B cell (primary cell): ENCODE data around the gene PCLO. TPM values are rescaled to one million over a fixed set of nuclear protein-coding genes. Genes with fewer than 3 reads are reported as not detected.

Experiments
- ATAC-seq: fragments of 200-7000 bp; cut with Tn5 transposase; one replicate; pipeline ENCODE4 v1.10.0; 2021; ENCODE audit warnings: low read depth, mild to moderate bottlenecking, moderate number of reproducible peaks, moderate library complexity
- CTCF ChIA-PET: fragments of 350-600 bp; sonication (Branson Sonifier 250); formaldehyde crosslinking; loops from one replicate; lab custom pipeline; 2021; ENCODE audit warnings: antibody characterized with exemption, inconsistent platforms; lab: Charles Lee
- POLR2A ChIA-PET: fragments of 350-600 bp; sonication (Branson Sonifier 250); formaldehyde crosslinking; loops from one replicate; lab custom pipeline; 2021; ENCODE audit warnings: antibody characterized with exemption; lab: Charles Lee
- DNase-seq: peaks from one replicate; pipeline ENCODE4 v3.0.0; 2013
- H2AFZ ChIP-seq: 2 replicates; pipeline ENCODE4 v1.6.1; 2012; ENCODE audit warnings: mild to moderate bottlenecking, low read depth, low read length; ENCODE audit not compliant: insufficient read depth, poor library complexity, severe bottlenecking
- H3K27ac ChIP-seq, 2 donors: 1 replicate in 1 of 2; 2 replicates in 1 of 2; pipeline ENCODE4 v1.5.1; 2012 to 2013; ENCODE audit warnings: low read length in 2 of 2, mild to moderate bottlenecking in 2 of 2, moderate library complexity in 1 of 2
- H3K27me3 ChIP-seq, 4 experiments: fragments of 200-600 bp in 1 of 4; sonication (generic) in 1 of 4; replicated peaks in 1 of 4; 1 replicate in 2 of 4; 2 replicates in 2 of 4; pipeline versions ENCODE4 v1.6.1 to v1.7.0; 2013 to 2016; ENCODE audit warnings: low read length in 3 of 4, mild to moderate bottlenecking in 2 of 4, mixed read lengths in 1 of 4, moderate library complexity in 1 of 4; ENCODE audit not compliant: insufficient read depth in 4 of 4, control insufficient read depth in 3 of 4; ENCODE audit errors: control extremely low read depth in 1 of 4
- H3K36me3 ChIP-seq, 2 experiments: replicated peaks in 1 of 2; 1 replicate in 1 of 2; 2 replicates in 1 of 2; pipeline versions ENCODE4 v1.6.1 to v1.7.1; 2013; ENCODE audit warnings: low read length in 1 of 2; ENCODE audit not compliant: insufficient read depth in 2 of 2, control insufficient read depth in 1 of 2; ENCODE audit errors: control extremely low read depth in 1 of 2, extremely low read depth in 1 of 2
- H3K4me1 ChIP-seq, 2 donors: fragments of 200-600 bp in 1 of 2; sonication (generic) in 1 of 2; 1 replicate in 1 of 2; 2 replicates in 1 of 2; pipeline versions ENCODE4 v1.5.1 to v1.6.1; 2013 to 2017; ENCODE audit warnings: low read length in 2 of 2; ENCODE audit not compliant: control insufficient read depth in 2 of 2, insufficient read depth in 2 of 2
- H3K4me2 ChIP-seq: replicated peaks from 2 replicates; pipeline ENCODE3; 2012; ENCODE audit warnings: mild to moderate bottlenecking, low read depth, low read length; ENCODE audit not compliant: poor library complexity, severe bottlenecking
- H3K4me3 ChIP-seq, 5 experiments: fragments of 200-600 bp in 1 of 5; sonication (generic) in 1 of 5; 1 replicate in 3 of 5; 2 replicates in 2 of 5; pipeline versions ENCODE4 v1.5.1 to v1.7.0; 2011 to 2016; ENCODE audit warnings: low read length in 4 of 5, mild to moderate bottlenecking in 4 of 5, low read depth in 2 of 5, control low read depth in 1 of 5, moderate library complexity in 1 of 5; ENCODE audit not compliant: insufficient read depth in 1 of 5; ENCODE audit errors: control extremely low read depth in 1 of 5, extremely low read depth in 1 of 5
- H3K79me2 ChIP-seq: fragments of 200-600 bp; sonication (generic); one replicate; pipeline ENCODE4 v1.6.0; 2016; ENCODE audit warnings: low read length; ENCODE audit not compliant: control insufficient read depth, insufficient read depth
- H3K9ac ChIP-seq: fragments of 200-600 bp; sonication (generic); 2 replicates; pipeline ENCODE4 v1.6.1; 2017; ENCODE audit warnings: mild to moderate bottlenecking, low read length, moderate library complexity
- H3K9me3 ChIP-seq, 3 donors: one replicate each; pipeline versions ENCODE4 v1.6.1 to v1.7.1; 2013; ENCODE audit warnings: low read length in 2 of 3; ENCODE audit not compliant: control insufficient read depth in 2 of 3, insufficient read depth in 1 of 3; ENCODE audit errors: control extremely low read depth in 1 of 3
- H4K20me1 ChIP-seq: 2 replicates; pipeline ENCODE4 v1.6.0; 2012; ENCODE audit warnings: mild to moderate bottlenecking, low read length; ENCODE audit not compliant: insufficient read depth, control insufficient read depth, poor library complexity, severe bottlenecking
- H3K27ac Mint-ChIP-seq: one replicate; pipeline ENCODE4 v1.8.0; 2021; ENCODE audit warnings: mixed read lengths
- H3K27me3 Mint-ChIP-seq: one replicate; pipeline ENCODE4 v1.8.0; 2021; ENCODE audit warnings: mixed read lengths
- H3K4me1 Mint-ChIP-seq: one replicate; pipeline ENCODE4 v1.8.0; 2021; ENCODE audit warnings: mixed read lengths
- H3K4me3 Mint-ChIP-seq: one replicate; pipeline ENCODE4 v1.8.0; 2021; ENCODE audit warnings: mixed read lengths
- H3K9me3 Mint-ChIP-seq: one replicate; pipeline ENCODE4 v1.8.0; 2022; ENCODE audit warnings: mixed read lengths; ENCODE audit not compliant: insufficient read depth
- EZH2 ChIP-seq: IDR thresholded peaks from 2 replicates; pipeline ENCODE4 v1.6.1; 2012; ENCODE audit warnings: borderline replicate concordance, low read depth, mild to moderate bottlenecking, moderate library complexity, low read length; ENCODE audit not compliant: insufficient read depth, poor library complexity, severe bottlenecking
- WGBS: methylation state at CpG from one replicate; pipeline ENCODE4 v1.1.5; 2013; ENCODE audit warnings: missing lambda C conversion rate; ENCODE audit not compliant: insufficient coverage; 5-methylcytosine and 5-hydroxymethylcytosine counted together
- intact Hi-C: fragments of 100-400 bp; cut with micrococcal nuclease; formaldehyde crosslinking; loops from one replicate; pipeline ENCODE4 v1.10.0; 2022
- polyA plus RNA-seq: library from polyadenylated mRNA; depleted of rRNA; stranded (reverse); fragments of >200 nt; gene quantifications from 2 replicates; pipeline ENCODE4 v1.2.3, GENCODE V29; 2012
- total RNA-seq, 2 donors: library from RNA; stranded (reverse); fragments of 120-200 nt in 1 of 2; gene quantifications; 1 replicate in 1 of 2; 2 replicates in 1 of 2; pipeline versions ENCODE4 v1.2.3 to v1.2.4, GENCODE V29; 2013 to 2022
- TF ChIP-seq, protein P1 (sequence below): fragments of 200-600 bp; IDR thresholded peaks from one replicate; pipeline ENCODE4 v1.8.0; 2022; ENCODE audit warnings: antibody characterized with exemption, mild to moderate bottlenecking

Gene PCLO
- total and polyA plus RNA-seq, 2 donors (not counting 1 experiment from before 2014, with no cell fraction given), result 0.01 to 0.32 TPM

DNA sequence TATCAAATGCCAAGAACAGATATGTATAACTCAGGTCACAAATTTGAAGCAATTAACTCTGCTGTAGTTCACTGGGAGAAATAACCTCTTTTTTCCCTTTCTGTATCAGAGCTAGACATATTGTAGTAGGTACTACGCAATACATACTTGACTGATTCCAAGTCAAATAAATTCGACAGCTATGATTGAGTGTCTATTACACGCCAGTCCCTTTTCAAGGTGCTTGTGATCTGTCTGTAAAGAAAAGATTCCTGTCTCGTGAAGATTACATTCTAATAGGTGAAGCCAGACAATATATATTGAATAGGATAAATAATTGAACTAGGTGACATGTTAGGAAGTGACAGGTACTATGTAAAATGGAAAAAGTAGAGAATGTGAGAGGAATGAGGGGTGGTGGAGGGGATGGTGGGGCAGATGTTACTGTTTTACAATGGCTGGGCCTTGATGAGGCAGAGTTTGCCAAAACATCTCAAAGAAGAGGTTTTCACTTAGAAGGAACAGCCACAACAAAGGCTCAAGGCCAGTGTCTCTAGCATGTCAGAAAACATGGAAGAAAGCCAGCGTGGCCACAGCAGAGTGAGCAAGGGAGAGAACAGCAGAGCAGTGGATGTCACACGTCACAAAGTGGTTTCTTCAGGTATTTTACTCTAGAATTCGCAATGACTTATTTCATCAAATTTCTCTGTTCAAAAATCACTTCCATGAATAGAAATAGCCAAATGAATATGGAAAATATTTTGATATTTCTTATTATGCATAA is 436.5 kb downstream of the PCLO start:
- Histone ChIP-seq H3K4me3 (no peak overlapping the region), H3K27me3 (no peaks in the 10 kb centered on the region), H3K36me3 (no peaks in the 10 kb centered on the region), H3K27ac (no peak overlapping the region), H3K9me3 (no peaks in the 10 kb centered on the region), H3K79me2 (no peaks in the 10 kb centered on the region), H3K4me1 (no peaks in the 10 kb centered on the region), H2AFZ (no peak overlapping the region), H3K4me2 (no peak overlapping the region), H3K9ac (no peak overlapping the region), H4K20me1 (no peaks in the 10 kb centered on the region)
- no peak for TF ChIP-seq EZH2
- TF ChIP-seq, protein P1, sequence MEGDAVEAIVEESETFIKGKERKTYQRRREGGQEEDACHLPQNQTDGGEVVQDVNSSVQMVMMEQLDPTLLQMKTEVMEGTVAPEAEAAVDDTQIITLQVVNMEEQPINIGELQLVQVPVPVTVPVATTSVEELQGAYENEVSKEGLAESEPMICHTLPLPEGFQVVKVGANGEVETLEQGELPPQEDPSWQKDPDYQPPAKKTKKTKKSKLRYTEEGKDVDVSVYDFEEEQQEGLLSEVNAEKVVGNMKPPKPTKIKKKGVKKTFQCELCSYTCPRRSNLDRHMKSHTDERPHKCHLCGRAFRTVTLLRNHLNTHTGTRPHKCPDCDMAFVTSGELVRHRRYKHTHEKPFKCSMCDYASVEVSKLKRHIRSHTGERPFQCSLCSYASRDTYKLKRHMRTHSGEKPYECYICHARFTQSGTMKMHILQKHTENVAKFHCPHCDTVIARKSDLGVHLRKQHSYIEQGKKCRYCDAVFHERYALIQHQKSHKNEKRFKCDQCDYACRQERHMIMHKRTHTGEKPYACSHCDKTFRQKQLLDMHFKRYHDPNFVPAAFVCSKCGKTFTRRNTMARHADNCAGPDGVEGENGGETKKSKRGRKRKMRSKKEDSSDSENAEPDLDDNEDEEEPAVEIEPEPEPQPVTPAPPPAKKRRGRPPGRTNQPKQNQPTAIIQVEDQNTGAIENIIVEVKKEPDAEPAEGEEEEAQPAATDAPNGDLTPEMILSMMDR, result no peak
- no CpG with 5 or more reads among the region's 7 CpGs for WGBS
- no peaks in the 10 kb centered on the region for H3K9me3 Mint-ChIP-seq
- ChIA-PET CTCF (no interaction called here), POLR2A (no interaction called here)
- no peak overlapping the region for H3K27ac Mint-ChIP-seq
- no peak overlapping the region for H3K4me3 Mint-ChIP-seq
- H3K27me3 Mint-ChIP-seq, result no peaks in the 10 kb centered on the region
- ATAC-seq, result no peak
- intact Hi-C loops, result no loop called here
- no peaks in the 10 kb centered on the region for H3K4me1 Mint-ChIP-seq
- no peak for DNase-seq

DNA sequence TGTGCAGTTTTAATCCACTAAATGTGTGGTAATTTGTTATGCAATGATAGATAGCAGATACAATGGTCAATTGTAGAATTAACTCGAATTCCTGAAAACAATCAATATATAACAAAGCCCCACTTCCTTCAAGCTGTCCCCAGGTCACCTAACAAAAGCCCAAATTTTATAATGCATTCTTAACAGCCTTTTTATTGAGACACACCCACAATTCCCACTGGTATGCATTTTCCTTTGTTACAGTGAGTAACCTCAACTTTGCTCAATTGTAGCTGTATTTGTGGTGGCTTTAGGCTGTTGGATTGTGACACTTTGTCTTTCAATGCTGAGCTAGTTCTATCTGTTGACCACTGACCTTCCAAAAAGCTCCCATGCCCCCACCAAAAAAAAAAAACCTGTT is 439.3 kb downstream of the PCLO start:
- Histone ChIP-seq H3K79me2 (no peaks in the 10 kb centered on the region), H4K20me1 (no peaks in the 10 kb centered on the region), H3K36me3 (no peaks in the 10 kb centered on the region), H3K27me3 (no peaks in the 10 kb centered on the region), H3K9ac (no peak overlapping the region), H3K4me3 (no peak overlapping the region), H3K4me1 (no peaks in the 10 kb centered on the region), H3K4me2 (no peak overlapping the region), H3K27ac (no peak overlapping the region), H3K9me3 (peaks cover 0 to 2% (median 0%) of the 10 kb centered on the region in 3 donors), H2AFZ (no peak overlapping the region)
- no CpG with 5 or more reads among the region's 1 CpG for WGBS
- DNase-seq, result no peak
- Mint-ChIP-seq H3K27me3 (no peaks in the 10 kb centered on the region), H3K4me1 (no peaks in the 10 kb centered on the region), H3K4me3 (no peak overlapping the region), H3K9me3 (no peaks in the 10 kb centered on the region), H3K27ac (no peak overlapping the region)
- ATAC-seq, result no peak
- POLR2A ChIA-PET, result no interaction called here
- CTCF ChIA-PET, result no interaction called here
- intact Hi-C loops, result no loop called here
- no peak for TF ChIP-seq EZH2
- TF ChIP-seq, protein P1, result no peak
